ENCODE measurements around the gene LIMS2.

Gene LIMS2

DNA sequence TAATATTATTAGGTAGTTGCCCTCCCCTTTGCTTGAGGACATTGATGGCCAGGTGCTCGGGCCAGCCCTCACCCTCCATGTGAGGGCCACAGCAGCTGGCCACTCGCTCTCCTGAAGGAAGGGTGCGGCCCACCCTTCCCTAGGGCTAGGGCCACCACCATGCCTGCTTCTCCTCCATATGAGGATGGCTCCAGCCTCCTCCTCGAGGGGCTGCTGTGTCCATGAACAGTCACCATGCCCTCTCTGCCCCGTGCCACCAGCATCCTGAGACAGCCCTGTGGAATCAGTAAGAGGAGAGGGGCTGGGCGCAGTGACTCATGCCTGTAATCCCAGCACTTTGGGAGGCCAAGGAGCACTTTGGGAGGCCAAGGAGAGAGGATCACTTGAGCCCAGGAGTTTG is 27.0 kb downstream of the LIMS2 start:
- no peaks in the 10 kb centered on the region for H4K20me1 ChIP-seq (ENCODE audit: insufficient read depth, low read length, poor library complexity, severe bottlenecking)
- no peak for TF ChIP-seq EZH2phosphoT487 (IDR thresholded peaks at IDR 0.05; ENCODE audit: borderline replicate concordance)
- TF ChIP-seq, protein P1, sequence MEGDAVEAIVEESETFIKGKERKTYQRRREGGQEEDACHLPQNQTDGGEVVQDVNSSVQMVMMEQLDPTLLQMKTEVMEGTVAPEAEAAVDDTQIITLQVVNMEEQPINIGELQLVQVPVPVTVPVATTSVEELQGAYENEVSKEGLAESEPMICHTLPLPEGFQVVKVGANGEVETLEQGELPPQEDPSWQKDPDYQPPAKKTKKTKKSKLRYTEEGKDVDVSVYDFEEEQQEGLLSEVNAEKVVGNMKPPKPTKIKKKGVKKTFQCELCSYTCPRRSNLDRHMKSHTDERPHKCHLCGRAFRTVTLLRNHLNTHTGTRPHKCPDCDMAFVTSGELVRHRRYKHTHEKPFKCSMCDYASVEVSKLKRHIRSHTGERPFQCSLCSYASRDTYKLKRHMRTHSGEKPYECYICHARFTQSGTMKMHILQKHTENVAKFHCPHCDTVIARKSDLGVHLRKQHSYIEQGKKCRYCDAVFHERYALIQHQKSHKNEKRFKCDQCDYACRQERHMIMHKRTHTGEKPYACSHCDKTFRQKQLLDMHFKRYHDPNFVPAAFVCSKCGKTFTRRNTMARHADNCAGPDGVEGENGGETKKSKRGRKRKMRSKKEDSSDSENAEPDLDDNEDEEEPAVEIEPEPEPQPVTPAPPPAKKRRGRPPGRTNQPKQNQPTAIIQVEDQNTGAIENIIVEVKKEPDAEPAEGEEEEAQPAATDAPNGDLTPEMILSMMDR (conservative IDR thresholded peaks at IDR 0.05; ENCODE audit: low read length): no peak
- H3K4me1 ChIP-seq (ENCODE audit: insufficient read depth, low read length, poor library complexity, severe bottlenecking): peaks cover 30% of the 10 kb centered on the region
- H3F3A ChIP-seq (ENCODE audit: low read depth): no peaks in the 10 kb centered on the region
- H3K27me3 ChIP-seq (ENCODE audit: insufficient read depth, low read length, poor library complexity, severe bottlenecking): no peaks in the 10 kb centered on the region
- no peaks in the 10 kb centered on the region for H3K9me2 ChIP-seq (replicated peaks; ENCODE audit: low read depth, low read length)
- H3K4me2 ChIP-seq (ENCODE audit: low read depth, low read length, poor library complexity, severe bottlenecking): no peak overlapping the region
- H2AFZ ChIP-seq (ENCODE audit: low read length): no peak overlapping the region
- no peaks in the 10 kb centered on the region for H3K36me3 ChIP-seq (ENCODE audit: insufficient read depth, low read length)
- no peaks in the 10 kb centered on the region for H3K9me3 ChIP-seq (ENCODE audit: insufficient read depth, low read depth, low read length)
- no peaks in the 10 kb centered on the region for H3K79me2 ChIP-seq (ENCODE audit: insufficient read depth, low read length)
- H3K4me3 ChIP-seq (ENCODE audit: low read length, poor library complexity, severe bottlenecking): no peak overlapping the region
- no peak overlapping the region for H3K9ac ChIP-seq (ENCODE audit: low read depth, low read length, poor library complexity, severe bottlenecking)

DNA sequence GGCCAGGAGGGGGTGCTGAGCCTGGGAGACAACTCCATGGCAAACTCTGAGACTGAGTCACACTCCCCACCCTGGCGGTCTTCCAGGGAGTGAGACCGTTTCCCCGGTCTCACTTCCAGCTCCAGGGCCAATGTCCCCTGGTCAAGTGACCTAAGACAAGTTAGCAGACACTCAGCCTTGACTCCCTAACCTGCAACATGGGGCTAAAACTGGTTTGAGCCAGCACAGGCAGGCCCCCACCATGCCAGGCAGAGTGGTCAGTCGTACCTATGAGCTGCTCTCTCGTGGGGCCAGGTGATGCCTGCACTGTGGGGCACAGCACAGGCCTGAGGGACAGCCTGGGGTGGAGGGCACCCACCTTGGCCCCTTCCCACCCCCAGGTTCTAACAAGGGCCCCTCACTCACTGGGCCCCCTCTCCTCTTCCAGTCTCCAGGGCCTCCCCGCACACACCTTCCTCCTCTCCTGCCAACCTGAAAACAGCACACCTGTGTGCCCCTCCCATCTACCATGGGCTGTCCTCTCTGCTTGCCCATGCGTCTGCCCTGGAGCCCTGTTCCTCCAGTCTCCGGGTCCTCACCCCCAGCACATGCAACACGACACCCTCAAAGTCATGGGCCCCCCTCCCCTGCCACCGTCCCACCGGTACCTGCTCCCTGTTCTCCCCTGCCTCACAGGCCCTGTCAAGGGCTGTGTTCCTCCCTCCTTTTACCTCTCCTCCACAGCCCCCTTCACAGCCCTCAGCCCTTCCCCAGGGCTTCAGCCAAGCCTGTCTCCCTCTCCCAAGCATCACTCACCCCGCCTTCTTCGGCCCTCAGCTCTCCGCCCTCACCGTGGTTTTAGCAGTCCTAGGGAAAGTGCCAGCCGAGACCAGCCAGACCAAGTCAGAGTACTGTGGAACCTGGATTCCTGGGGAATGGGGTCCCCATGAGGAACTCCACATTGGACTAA is 27.8 kb downstream of the LIMS2 start:
- Histone ChIP-seq H3K4me1 (ENCODE audit: insufficient read depth, low read length, poor library complexity, severe bottlenecking) (peaks cover 38% of the 10 kb centered on the region), H3K9ac (ENCODE audit: low read depth, low read length, poor library complexity, severe bottlenecking) (no peak overlapping the region), H3F3A (ENCODE audit: low read depth) (no peaks in the 10 kb centered on the region), H3K9me2 (replicated peaks; ENCODE audit: low read depth, low read length) (no peaks in the 10 kb centered on the region), H3K4me3 (ENCODE audit: low read length, poor library complexity, severe bottlenecking) (no peak overlapping the region), H3K9me3 (ENCODE audit: insufficient read depth, low read depth, low read length) (no peaks in the 10 kb centered on the region), H3K79me2 (ENCODE audit: insufficient read depth, low read length) (no peaks in the 10 kb centered on the region), H3K4me2 (ENCODE audit: low read depth, low read length, poor library complexity, severe bottlenecking) (no peak overlapping the region), H2AFZ (ENCODE audit: low read length) (no peak overlapping the region), H4K20me1 (ENCODE audit: insufficient read depth, low read length, poor library complexity, severe bottlenecking) (no peaks in the 10 kb centered on the region), H3K36me3 (ENCODE audit: insufficient read depth, low read length) (no peaks in the 10 kb centered on the region), H3K27me3 (ENCODE audit: insufficient read depth, low read length, poor library complexity, severe bottlenecking) (no peaks in the 10 kb centered on the region)
- TF ChIP-seq, protein P1 (conservative IDR thresholded peaks at IDR 0.05; ENCODE audit: low read length): no peak
- TF ChIP-seq EZH2phosphoT487 (IDR thresholded peaks at IDR 0.05; ENCODE audit: borderline replicate concordance): no peak

DNA sequence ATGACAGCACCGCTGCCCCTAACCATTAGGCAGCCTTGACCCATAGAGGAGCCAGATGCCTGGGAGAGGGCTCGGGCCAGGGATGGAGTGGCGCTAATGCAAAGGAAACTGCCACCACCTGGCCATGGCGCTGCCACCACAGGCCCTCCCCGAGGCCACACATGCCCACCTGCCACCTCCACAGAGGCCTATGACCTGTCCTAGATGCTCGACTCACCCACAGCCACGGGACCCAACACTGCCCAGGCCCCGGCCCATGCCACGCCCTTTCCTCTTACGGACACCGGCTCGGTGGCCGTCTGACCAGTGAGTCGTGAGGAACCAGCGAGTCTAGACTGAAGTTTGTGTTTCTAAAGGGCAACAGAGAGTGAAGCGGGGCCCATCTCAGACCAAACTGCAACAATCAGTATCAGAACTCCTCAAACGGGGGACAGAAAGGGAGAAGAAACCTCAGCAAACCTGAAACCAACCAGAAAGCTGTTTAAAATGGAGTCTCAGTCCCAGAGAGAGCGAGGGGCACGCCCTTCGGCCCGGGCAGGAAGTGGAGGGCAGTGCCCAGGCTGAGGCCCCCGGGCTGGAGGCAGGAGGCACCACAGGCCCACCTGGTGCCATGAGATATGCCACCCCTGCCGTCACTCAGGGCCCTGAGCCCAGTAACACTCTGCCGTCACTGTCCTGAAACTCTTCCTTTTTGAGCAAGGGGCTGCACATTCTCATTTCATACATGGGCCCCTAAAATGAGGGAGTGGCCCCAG is 28.7 kb downstream of the LIMS2 start:
- H4K20me1 ChIP-seq (ENCODE audit: insufficient read depth, low read length, poor library complexity, severe bottlenecking): no peaks in the 10 kb centered on the region
- H3K4me2 ChIP-seq (ENCODE audit: low read depth, low read length, poor library complexity, severe bottlenecking): no peak overlapping the region
- no peak overlapping the region for H2AFZ ChIP-seq (ENCODE audit: low read length)
- no peak overlapping the region for H3K4me3 ChIP-seq (ENCODE audit: low read length, poor library complexity, severe bottlenecking)
- TF ChIP-seq EZH2phosphoT487 (IDR thresholded peaks at IDR 0.05; ENCODE audit: borderline replicate concordance): no peak
- TF ChIP-seq, protein P1 (conservative IDR thresholded peaks at IDR 0.05; ENCODE audit: low read length): no peak
- no peaks in the 10 kb centered on the region for H3F3A ChIP-seq (ENCODE audit: low read depth)
- no peaks in the 10 kb centered on the region for H3K9me2 ChIP-seq (replicated peaks; ENCODE audit: low read depth, low read length)
- 0 out of 2 replicates have a peak, but pooled peaks cover under 1% of the 10 kb centered on the region for H3K79me2 ChIP-seq (ENCODE audit: insufficient read depth, low read length)
- H3K36me3 ChIP-seq (ENCODE audit: insufficient read depth, low read length): no peaks in the 10 kb centered on the region
- H3K9me3 ChIP-seq (ENCODE audit: insufficient read depth, low read depth, low read length): no peaks in the 10 kb centered on the region
- H3K27me3 ChIP-seq (ENCODE audit: insufficient read depth, low read length, poor library complexity, severe bottlenecking): no peaks in the 10 kb centered on the region
- H3K4me1 ChIP-seq (ENCODE audit: insufficient read depth, low read length, poor library complexity, severe bottlenecking): peaks cover 44% of the 10 kb centered on the region
- no peak overlapping the region for H3K9ac ChIP-seq (ENCODE audit: low read depth, low read length, poor library complexity, severe bottlenecking)

Data from Loucy (cell line).